Activated CD4-positive, CD25-positive, alpha-beta regulatory T cell treated with anti-CD3 and anti-CD28 coated beads, Interleukin-2, amount 50 U/mL, for 16 hours (primary cell): ENCODE measurements around the gene CFAP46.

Experiments
- DNase-seq: peaks from one replicate; pipeline ENCODE4 v3.0.0-alpha.2; 2020; ENCODE audit warnings: low read depth, low spot score

Gene CFAP46

GRCh38 chr10:132862485-132863420, 79.6 kb downstream of the CFAP46 start:
- DNase-seq: no peak

DNA sequence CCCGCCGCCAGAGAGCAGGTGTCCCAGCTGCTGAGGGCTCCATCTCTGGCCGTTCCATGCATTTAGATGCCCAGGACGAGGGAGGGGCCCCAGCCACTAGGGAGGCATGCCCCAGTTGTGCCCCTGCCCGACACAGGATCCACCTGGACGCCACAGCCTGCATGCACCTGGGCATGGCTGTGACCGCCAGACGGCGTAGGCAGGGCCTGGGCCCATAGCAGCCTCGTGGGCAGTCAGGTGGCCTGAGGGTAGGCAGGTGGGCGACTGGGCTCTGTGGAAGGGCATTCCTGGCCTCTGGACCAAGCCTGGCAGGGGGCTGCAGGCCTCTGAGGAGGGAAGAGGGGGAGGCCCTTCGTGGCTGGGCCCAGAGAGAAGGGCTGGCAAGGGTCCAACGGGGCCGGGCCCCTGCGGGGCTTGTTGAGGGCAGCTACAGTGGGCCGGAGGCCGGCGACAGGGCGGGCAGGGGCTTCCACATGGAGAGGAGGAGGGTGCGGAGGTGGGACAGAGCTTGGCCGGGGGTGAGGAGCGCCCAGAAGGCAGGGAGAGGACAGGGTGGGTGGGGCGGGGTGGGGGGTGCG, 80.4 kb downstream of the CFAP46 start:
- DNase-seq: no peak

- no peak for DNase-seq
Measured at GRCh38 chr10:132861116-132861691, 81.2 kb downstream of the CFAP46 start.

GRCh38 chr10:132860532-132860931, 81.8 kb downstream of the CFAP46 start:
- DNase-seq: no peak

DNA sequence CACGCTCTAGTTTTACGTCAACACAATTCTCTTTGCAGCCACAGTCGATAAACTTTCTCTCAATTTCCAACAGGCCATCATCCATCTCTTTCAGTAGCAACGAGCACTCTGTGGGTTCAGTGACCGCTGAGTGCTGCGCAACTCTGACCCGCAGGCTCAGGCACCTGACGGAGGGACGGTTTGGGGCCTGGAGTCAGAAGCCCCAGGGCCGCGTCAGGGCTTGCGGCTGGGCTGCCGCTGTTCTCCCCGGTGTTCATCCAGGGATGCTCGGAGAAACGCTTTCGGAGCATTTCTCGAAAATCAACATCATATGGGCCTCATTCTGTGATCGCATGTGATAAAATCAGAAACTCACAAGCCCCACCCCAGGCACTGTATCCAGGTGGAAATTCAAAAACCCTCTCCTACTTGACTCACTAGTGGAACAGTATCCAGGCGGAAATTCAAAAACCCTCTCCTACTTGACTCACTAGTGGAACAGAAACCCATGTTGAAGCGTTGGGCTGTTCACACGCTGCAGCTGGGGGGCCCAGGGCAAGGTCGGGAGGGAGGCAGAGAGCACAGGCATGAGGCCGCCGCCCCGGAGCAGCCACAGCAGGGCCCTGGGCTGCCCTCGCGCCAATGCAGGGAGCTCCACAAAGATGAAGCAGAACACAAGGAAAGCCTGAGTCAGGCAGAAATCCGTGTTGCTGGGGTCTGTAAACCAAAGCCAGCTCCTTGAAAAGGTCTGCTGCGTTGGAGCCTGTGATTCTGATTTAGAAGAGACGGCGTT, 83.1 kb downstream of the CFAP46 start:
- no peak for DNase-seq

DNA sequence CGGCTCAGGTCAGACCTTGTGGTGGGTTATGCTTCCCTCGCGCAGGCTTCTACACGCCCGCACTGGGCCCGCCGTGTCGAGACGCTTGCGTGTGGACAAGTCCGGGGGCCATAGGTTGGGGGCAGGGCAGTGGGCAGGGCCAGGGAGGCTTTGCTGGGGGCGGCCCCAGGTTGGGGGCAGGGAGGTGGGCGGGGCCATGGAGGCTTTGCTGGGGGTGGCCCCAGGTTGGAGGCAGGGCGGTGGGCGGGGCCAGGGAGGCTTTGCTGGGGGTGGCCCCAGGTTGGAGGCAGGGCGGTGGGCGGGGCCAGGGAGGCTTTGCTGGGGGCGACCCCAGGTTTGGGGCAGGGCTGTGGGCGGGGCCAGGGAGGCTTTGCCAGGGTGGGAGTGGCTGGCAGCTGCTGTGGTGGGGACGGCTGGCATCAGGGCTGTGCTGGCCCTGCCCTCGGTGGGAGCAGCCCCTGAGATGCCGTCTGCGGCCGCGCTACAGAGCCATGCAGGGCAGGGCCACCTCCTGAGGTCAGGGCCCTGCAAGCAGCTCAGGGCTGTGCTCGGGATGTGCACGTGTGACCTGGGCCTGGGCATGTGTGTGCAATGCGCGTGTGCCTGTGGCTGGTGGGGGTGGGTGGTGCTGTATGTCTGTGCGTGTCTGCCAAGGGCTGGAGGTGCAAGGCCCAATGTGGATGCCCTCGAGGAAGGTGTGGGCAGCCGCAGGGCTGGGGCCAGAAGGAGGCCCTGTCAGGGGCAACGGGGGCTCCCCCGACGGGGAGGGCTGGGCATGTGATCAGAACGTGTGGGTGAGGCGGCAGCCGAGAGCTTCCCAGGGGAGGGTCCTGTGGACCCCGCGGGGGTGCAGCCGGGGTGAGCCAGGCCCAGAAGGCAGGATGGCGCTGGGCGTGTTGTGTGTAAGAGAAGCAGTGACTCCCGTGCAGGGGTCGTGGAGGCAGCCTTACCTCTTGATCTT, 84.0 kb downstream of the CFAP46 start:
- no peak for DNase-seq

DNA sequence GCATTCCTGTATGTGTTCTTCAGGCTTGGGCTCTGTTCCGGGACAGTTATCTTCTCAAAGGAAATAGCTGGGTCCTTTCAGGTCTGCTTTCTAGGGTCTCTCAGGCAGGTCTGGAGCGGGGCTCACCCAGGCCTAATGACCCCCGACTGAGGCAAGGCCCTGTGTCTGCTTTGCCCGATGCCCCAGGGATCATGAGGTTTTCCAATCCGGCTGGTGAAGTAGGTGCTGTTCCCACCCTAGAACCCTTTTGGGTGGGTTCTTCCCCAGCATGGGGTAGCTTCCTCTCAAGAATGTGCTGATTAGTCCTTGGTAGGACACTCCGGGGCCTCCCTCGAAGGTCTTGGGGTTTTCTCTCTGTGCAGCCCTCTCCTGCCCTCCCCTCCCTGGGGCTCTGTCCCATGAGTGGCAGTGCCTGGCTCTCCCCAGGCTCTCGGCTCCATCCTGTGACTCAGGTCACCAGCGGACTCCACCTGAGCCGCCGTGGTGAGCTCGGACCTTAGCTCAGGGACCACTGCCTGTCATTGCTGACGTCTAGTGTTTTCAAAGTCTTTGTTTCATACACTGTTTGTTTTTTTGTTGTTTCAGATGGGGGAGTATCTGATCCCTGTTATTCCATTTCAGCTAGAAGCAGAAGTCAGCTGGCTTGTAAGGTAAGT, 85.4 kb downstream of the CFAP46 start:
- no peak for DNase-seq

DNA sequence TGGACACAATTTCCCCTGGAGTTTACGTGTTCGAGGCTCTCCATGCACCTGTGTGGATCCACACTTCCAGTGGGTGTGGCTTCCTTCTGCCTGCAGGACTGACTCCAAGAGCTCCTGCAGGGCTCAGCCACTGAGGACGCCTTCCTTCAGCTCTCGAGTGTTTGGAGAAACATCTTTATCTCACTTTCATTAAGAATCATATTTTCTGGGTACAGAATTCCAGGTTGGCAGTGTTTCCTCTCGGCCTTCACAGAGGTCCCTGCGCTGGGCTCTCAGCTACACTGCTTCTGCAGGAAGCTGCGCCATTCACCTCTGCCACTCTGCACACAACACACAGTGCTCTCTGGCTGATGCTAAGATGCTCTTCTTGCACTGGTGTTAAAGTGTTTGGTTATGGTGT, 86.5 kb downstream of the CFAP46 start:
- no peak for DNase-seq

DNA sequence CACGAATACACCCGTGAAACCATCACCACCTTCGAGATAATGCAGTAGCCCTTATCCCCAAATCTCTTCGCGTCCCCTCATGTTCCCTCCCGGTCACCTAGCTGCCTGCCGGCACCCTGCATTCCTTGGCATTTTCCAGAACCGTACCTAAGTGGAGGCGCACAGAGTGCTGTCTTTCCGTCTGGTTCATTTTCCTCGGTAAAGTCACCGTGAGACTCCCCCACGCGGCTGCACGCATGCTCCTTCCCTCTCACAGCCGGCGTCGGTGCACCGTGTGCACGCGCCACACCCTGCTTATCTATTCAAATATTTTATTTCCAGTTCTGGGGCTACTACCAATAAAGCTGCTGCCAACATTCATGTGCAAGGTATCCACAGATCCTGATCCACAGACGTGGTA, 90.9 kb downstream of the CFAP46 start:
- no peak for DNase-seq

GRCh38 chr10:132850896-132851295, 91.5 kb downstream of the CFAP46 start:
- DNase-seq: no peak

GRCh38 chr10:132850246-132850645, 92.1 kb downstream of the CFAP46 start:
- no peak for DNase-seq

- no peak for DNase-seq
Measured at GRCh38 chr10:132849546-132850031, 92.8 kb downstream of the CFAP46 start.

- DNase-seq: no peak
Measured at GRCh38 chr10:132848951-132849545, 93.3 kb downstream of the CFAP46 start.

DNA sequence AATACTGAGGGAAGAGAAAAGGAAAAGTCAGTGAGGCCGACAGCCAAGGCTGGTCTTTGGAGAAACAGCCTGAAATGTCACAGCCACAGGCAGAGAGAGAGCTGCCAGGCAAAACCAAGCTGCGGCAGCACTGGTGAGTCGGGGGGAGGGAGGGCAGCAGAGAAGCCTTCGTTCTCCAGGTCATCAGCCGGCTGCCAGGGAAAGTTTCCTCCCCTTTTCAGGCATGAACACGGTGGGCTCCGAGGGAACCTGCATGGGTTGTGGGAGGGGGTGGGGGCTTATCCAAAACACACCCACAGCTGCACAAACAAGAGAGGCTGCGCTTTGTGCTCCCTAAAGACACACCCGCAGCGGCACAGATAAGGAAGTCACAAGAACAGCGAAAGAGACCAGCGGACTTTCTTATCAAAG, 94.1 kb downstream of the CFAP46 start:
- DNase-seq: no peak

DNA sequence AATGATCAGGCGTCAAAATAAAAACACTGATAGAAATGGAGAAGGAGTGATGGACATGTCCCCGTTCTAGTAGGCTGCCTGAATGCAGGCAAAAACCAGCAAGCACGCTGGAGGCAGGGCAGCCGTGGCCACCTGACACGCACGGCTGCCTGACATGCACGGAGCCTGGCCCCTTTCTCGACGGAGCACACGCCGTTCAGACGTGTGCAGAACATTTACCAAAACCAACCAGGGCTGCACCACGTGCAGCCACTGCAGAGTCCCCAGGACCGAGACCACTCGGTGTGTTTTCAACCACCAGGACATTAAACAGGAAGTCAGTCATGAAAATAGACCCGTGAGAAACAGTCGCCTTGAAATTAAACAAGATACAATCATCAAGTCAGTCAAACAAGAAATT, 94.5 kb downstream of the CFAP46 start:
- DNase-seq: no peak

DNA sequence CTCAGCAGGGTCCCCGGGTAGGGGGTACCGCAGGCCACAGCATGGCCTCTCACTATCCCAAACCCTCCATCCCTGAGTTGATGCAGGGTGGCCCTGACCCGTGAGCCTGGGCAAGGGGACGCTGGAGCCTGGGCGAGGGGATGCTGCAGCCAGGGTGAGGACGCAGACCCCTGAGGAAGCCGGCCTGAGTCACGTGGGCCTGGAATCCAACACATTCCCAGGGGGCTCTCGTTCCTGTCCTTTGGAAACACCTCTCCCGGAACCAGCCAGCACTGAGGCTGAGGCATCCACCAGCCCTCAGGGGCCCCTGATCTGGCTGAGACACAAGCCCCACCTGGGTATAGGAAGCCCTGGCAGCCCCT, 95.0 kb downstream of the CFAP46 start:
- DNase-seq: no peak

GRCh38 chr10:132846631-132847415, 95.5 kb downstream of the CFAP46 start:
- no peak for DNase-seq

DNA sequence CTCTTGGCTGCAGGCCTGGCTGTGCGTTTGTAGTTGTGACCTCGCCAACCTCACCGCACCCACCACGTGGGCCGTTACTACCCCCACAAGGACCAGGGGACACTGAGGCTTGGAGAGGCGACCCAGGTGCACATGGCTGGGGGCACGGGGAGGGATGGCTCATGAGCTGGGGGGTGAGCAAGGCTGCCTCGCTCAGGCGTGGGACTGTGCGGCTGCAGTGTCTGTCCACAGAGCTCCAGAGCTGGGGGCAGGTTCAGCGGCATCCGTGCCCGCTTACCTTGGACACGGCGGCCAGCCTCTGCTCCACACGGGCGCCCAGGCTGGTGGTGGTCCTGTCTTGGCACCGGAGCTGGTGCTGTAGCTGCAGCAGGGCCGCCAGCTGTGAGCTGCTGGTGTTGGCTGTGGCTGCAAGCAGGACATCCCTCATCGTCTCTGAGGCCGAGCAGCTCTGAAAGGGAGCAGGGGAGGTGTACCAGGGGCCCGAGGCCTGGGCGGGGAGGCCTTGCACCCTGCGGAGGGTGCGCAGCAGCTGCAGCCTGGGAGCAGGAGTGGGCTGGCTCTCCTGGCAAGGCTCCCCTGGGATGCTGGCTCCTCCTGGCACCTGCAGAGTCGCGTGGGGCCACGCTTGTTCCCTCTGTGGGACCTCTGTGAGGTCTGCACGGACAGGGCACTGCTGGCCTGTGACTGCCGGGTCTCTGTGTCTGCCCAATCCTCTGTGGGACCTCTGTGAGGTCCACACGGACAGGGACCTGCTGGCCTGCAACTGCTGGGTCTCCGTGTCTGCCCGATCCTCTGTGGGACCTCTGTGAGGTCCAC, 96.4 kb downstream of the CFAP46 start:
- no peak for DNase-seq
